Left cardiac atrium (tissue), 4 donors: ENCODE data around the gene MCC. TPM values are rescaled to one million over a fixed set of nuclear protein-coding genes. Genes with fewer than 3 reads are reported as not detected.
A peak's percentile ranks its signal among the peaks of the same experiment; 100 is the strongest.

Source experiments
- ATAC-seq, 2 donors: fragments of 200-7000 bp; cut with Tn5 transposase; one replicate each; pipeline ENCODE4 v1.9.1; 2020; ENCODE audit warnings: mild to moderate bottlenecking in 2 of 2, moderate library complexity in 2 of 2
- DNase-seq: peaks from one replicate; pipeline ENCODE4 v3.0.0-alpha.2; 2020
- intact Hi-C, 2 donors: fragments of 100-400 bp; cut with DNase I; formaldehyde crosslinking; loops; one replicate each; pipeline versions ENCODE4 v1.14.1 to v1.15.1; 2022 to 2023
- total RNA-seq, 2 donors: library from RNA; stranded (reverse); fragmentation: NEBNext Ultra II Directional; extraction: Animal tissue kit (Norgen Biotek cat#: 25700); gene quantifications; one replicate each; pipeline ENCODE4 v1.2.1, GENCODE V29; 2021
- donor health status: DM: no; HTN: yes; CAD: no.
- donor health status: DM: no; HTN: yes; CAD: no; lungs with severe emphysema.
- donor health status: DM: yes; HTN: yes; CAD: no.
- donor health status: Dilated cardiomyopathy.

MCC gene
- total RNA-seq, 2 donors from 2014 or later, result 18.2 to 28.6 TPM

DNA sequence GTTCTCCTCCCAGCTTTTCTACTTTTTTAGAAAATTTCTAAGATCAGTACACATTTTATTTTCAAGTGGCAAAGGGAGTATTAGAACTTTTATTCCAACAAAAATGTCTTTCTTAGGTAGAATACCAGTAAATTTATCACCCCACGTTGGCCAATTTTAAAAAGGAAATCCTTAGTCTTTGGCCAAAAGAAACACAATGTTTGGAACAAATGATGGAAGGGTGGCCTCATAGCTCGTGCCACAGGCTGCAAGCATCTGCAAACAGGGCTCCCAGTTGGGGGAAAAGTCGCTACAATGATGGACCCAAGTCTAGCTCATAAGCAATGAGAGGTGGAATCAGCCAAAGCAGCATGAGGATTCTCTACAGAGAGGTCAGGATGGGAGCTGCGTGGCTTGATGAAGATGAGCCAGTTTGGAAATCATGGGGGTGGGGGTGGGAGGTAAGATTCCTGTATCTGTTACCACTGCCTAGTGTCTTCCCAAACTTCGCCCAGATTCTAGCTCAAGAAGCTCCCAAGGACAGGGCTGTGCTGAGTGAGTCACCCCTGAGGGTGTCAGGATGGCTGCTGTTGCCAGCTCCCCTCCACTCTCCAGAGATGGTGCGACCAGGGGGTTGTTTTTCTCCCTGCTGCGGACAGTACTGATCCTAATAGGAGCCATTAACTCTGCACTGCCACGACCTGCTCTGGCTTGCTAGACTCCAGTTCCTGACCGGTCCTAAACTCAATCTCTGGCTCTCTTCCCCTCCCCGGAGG is 436.0 kb downstream of the MCC start:
- DNase-seq (peak; percentile 50), ATAC-seq (peak; percentile 35 to 64)
- intact Hi-C loops, result no loop called here

DNA sequence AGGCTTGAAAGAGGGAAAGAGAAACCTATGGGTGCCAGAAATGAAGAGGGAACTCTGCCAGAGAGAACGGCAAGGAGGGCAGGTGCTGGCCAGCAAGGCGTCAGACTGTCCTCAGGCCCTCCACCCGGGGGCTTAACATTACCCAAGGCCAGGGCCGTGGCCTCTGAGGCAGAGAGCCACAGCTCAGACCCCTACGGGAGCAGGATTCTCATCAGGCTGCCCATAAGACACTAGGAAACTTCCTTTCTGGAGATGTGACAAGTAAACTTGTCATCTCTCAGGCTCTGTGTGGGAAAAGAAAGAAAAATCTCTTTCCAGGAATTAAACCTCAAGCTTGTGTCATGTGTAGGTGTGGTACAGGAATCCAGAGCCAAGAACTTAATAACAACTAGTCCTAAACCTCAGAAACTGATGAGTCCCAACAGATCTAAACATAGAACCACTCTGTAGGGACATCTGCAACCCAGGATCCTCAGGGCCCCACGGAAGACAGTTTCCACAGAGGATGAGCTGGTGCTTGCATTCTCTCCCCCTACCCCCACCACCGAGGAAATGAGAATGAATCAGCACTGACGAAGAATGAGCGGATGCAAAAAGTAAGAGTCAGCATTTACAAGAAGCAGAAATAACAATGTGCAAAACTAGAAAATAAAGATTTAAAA is 437.4 kb downstream of the MCC start:
- no peak for DNase-seq
- intact Hi-C loops, result no loop called here
- ATAC-seq, result peak; percentile 35 to 58

DNA sequence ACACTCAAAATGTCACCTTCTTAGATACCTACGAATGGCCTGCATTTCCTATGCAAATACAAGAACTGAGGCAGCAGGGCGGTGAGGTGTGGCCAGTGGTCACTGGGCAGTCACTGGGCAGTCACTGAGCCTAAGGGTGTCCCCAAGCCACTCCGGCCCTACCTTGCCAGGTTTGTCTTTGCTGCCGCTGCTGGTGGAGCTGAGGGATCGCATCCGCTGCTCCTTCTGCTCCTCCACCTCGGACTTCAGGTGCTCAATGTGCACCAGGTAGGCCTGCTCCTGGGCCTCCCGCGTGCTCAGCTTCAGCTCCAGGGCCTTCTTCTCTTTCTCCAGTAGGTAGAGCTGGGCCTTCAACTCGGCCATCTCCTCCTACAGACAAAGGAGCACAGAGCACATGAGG is 439.3 kb downstream of the MCC start:
- intact Hi-C loops, result no loop called here
- DNase-seq, result no peak
- ATAC-seq, result no peak

- intact Hi-C loops, result no loop called here
- DNase-seq, result no peak
- peak in 1 of 2 donors; percentile 55 for ATAC-seq
These were observed 440.3 kb downstream of the MCC start for GRCh38 chr5:113047733-113048652.

DNA sequence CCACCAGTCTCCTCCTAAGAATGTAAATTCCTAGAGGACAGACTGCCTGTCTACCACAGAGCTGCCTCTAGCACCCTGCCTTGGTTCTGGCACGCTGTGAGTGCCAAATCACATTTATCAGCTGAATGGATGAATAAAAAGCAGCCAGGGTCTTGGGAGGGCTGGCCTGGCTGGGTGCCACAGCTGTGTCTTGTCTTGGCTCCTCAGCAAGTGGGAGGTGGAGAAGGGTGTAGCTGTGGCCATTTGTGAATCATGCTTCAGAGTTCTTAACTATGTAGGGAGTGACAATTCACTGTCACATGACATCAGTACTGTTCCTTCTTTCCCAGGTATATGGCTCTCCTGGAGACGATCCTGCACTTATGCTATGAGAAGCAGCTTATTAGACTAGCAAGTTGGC is 441.0 kb downstream of the MCC start:
- peak in 1 of 2 donors; percentile 3 for ATAC-seq
- intact Hi-C loops, result no loop called here
- DNase-seq, result no peak

- no peak for ATAC-seq
- intact Hi-C loops, result no loop called here
- DNase-seq, result no peak
These were observed 443.3 kb downstream of the MCC start for GRCh38 chr5:113044776-113045465.

GRCh38 chr5:113043491-113043931 is 444.7 kb downstream of the MCC start:
- intact Hi-C loops, result no loop called here
- ATAC-seq (peak; percentile 83 to 92), DNase-seq (peak; percentile 60)

GRCh38 chr5:113042491-113043243 is 445.6 kb downstream of the MCC start:
- ATAC-seq, result peak in 1 of 2 donors; percentile 3
- no peak for DNase-seq
- intact Hi-C loops, result no loop called here

DNA sequence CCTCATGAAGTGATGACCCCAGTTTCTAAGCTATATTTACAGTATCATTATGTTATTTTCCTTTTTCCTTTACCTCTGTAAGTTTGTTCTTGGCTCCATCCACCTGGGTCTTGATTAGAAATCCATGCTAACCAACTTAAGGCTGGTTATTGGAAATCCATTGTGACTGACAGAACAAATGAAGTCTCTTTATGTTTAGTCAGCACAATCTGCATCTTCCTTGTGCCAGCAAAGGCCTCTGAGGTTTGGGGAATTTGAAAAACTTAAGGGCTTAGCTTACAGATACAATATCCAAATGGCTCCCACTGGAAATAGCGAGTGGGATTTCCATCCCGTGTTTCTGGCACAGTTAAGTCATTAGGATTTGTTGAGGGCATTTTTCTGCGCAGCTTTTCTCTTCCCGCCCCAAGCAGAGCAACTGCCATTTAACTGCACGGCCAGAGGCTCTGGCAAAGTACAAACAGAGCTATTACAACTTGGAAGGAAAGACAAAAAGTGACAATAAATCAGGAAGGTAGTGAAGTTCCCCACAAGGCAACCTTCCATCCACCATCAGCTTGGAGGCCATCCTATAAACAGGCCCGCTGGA is 447.5 kb downstream of the MCC start:
- ATAC-seq (no peak), DNase-seq (no peak)
- intact Hi-C loops, result no loop called here

- intact Hi-C loops, result no loop called here
- ATAC-seq (no peak), DNase-seq (no peak)
These were observed 448.3 kb downstream of the MCC start for GRCh38 chr5:113039934-113040285.

- intact Hi-C loops, result no loop called here
- ATAC-seq, result no peak
These were observed 448.9 kb downstream of the MCC start for GRCh38 chr5:113039229-113039933.

GRCh38 chr5:113038714-113039113 is 449.5 kb downstream of the MCC start:
- DNase-seq, result no peak
- no peak for ATAC-seq
- intact Hi-C loops, result no loop called here

More at GRCh38 chr5:113039229-113039933, 448.9 kb downstream of the MCC start:
- DNase-seq, result no peak

GRCh38 chr5:113038136-113038535 is 450.1 kb downstream of the MCC start:
- no peak for DNase-seq
- ATAC-seq, result no peak
- intact Hi-C loops, result no loop called here

DNA sequence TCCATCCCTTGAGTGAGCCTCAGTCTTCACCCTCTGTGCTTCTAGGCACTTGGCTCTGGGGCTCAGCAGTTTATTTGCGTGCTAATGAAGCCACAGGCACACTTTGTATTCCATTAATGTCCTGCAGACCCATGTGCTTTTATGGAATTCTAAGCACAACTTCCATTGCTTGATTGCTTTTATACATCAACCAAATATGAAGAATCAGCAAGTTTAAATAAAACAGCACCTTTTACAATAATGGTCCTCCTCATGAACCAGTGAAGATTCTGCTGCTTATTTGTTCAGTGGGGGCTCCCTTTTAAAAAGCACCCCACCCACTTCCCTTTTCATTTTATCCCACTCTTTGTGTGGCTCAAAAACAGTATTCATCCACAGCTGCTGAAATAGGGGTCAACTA is 451.4 kb downstream of the MCC start:
- intact Hi-C loops, result no loop called here
- ATAC-seq, result no peak

DNA sequence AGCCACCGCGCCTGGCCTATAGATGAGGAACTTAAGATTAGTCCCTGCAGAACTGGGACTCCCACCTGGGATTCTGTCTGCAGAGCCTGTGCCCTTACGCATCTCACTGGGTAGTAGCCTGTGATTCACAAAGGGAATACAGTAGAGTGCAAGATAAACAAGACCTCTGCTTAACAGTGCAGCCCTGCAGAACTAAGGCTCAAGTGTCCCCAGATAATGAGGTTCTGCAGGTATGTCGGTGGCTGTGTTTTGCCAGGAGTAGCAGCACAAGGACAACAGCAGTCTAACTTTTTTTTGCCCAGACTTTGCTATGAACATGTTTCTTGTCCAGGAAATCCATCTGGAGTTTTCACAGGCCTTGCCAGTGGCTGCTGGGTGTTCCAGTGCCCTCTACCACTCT is 451.9 kb downstream of the MCC start:
- DNase-seq, result no peak
- intact Hi-C loops, result no loop called here
- ATAC-seq, result no peak

More for the DNA sequence above, 451.4 kb downstream of the MCC start:
- DNase-seq, result no peak

DNA sequence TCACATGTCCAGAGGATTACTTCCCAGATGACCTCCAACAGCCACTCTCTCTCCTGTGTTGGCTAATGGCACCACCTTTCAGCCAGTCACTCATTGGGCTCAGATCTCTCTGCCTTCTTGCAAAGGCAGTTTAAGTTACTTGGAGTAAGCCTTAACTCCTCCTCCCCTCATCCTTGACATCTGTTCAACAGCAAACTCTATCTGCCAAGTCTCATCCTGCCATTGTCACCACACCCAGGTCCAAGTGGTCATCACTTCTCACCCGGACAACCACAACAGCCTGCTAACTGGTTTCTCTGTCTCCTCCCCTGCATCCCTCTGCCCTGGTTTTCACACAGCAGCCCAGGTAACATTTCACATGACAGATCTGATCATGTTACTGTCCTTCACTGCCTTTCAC is 453.2 kb downstream of the MCC start:
- ATAC-seq, result no peak

DNA sequence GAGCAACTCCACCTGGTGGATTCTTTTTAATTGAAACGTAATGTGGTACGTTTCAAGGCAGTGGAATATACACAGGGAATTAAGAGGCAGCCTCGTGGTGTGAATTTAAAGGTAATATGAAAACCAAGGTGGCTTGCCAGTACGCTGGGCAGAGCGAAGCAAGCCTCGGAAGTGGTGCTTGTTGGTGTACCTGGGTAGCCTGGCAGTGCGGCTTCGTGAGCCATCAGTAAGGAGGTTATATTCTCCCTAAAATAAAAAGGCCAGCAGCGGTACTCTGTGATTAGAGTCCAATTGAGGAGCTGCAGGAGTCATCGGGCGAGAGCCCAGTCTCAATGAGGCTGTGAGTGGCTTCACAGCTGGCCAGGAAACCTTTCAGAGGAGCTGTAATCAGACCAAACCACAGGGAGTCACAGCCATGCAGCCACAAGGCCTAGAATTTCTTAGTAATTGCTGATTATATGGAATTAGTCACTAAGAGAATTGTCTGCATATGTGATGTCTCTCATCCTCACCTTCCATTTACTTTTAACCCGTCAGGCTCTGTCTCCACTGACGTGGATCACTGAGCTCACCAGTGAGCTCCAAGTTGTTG is 454.0 kb downstream of the MCC start:
- DNase-seq (peak; percentile 53), ATAC-seq (peak in 1 of 2 donors; percentile 72)
- intact Hi-C loops, result no loop called here

More for the DNA sequence above, 453.2 kb downstream of the MCC start:
- intact Hi-C loops, result no loop called here
- no peak for DNase-seq
